Measurements from ENCODE around the gene MAOA.
"Not testable (repeated sequence)": the region's sequence is repeated elsewhere in the genome, so short reads cannot be mapped to it uniquely, and the experiment has no call there.

The MAOA gene

GRCh38 chrX:43656005-43656494, at the start of gene MAOA:
Gene MAOA, plus strand, starts transcription at chrX:43656299. Its CDS starts 43 bp downstream, at chrX:43656342.
- no peaks in the 10 kb centered on the region for H3K9me3 ChIP-seq (ENCODE audit: control insufficient read depth, insufficient read depth, low read length)
- no peak within 1 kb of the TSS for H3K9ac ChIP-seq (ENCODE audit: low read depth, low read length)
- H3K4me1 ChIP-seq (ENCODE audit: control insufficient read depth, insufficient read depth, low read length), result no peaks in the 10 kb centered on the region
- peak within 1 kb of the TSS; percentile 67 for H3K4me3 ChIP-seq (ENCODE audit: low read depth, low read length)
- H3K36me3 ChIP-seq (ENCODE audit: control insufficient read depth, insufficient read depth, low read length), result no peaks in the 10 kb centered on the region
- peaks cover 5% of the 10 kb centered on the region for H3K27me3 ChIP-seq (ENCODE audit: control insufficient read depth, insufficient read depth, low read length)

GRCh38 chrX:43612400-43612799, 43.7 kb upstream of the MAOA start:
- H3K27me3 ChIP-seq (ENCODE audit: control insufficient read depth, insufficient read depth, low read length), result no peaks in the 10 kb centered on the region
- no peaks in the 10 kb centered on the region for H3K4me1 ChIP-seq (ENCODE audit: control insufficient read depth, insufficient read depth, low read length)
- no peaks in the 10 kb centered on the region for H3K36me3 ChIP-seq (ENCODE audit: control insufficient read depth, insufficient read depth, low read length)
- H3K4me3 ChIP-seq (ENCODE audit: low read depth, low read length), result no peak overlapping the region
- no peak overlapping the region for H3K9ac ChIP-seq (ENCODE audit: low read depth, low read length)
- H3K9me3 ChIP-seq (ENCODE audit: control insufficient read depth, insufficient read depth, low read length), result no peaks in the 10 kb centered on the region

- H3K9me3 ChIP-seq (ENCODE audit: control insufficient read depth, insufficient read depth, low read length), result no peaks in the 10 kb centered on the region
- H3K4me1 ChIP-seq (ENCODE audit: control insufficient read depth, insufficient read depth, low read length), result peaks cover 8% of the 10 kb centered on the region
- H3K9ac ChIP-seq (ENCODE audit: low read depth, low read length), result no peak overlapping the region
- H3K4me3 ChIP-seq (ENCODE audit: low read depth, low read length), result no peak overlapping the region
- no peaks in the 10 kb centered on the region for H3K36me3 ChIP-seq (ENCODE audit: control insufficient read depth, insufficient read depth, low read length)
- no peaks in the 10 kb centered on the region for H3K27me3 ChIP-seq (ENCODE audit: control insufficient read depth, insufficient read depth, low read length)
These were observed 40.4 kb upstream of the MAOA start for GRCh38 chrX:43615660-43616059.

- H3K9ac ChIP-seq (ENCODE audit: low read depth, low read length), result no peak overlapping the region
- H3K27me3 ChIP-seq (ENCODE audit: control insufficient read depth, insufficient read depth, low read length), result no peaks in the 10 kb centered on the region
- no peaks in the 10 kb centered on the region for H3K9me3 ChIP-seq (ENCODE audit: control insufficient read depth, insufficient read depth, low read length)
- peaks cover 12% of the 10 kb centered on the region for H3K4me1 ChIP-seq (ENCODE audit: control insufficient read depth, insufficient read depth, low read length)
- H3K4me3 ChIP-seq (ENCODE audit: low read depth, low read length), result peak overlapping the region; percentile 18
- H3K36me3 ChIP-seq (ENCODE audit: control insufficient read depth, insufficient read depth, low read length), result no peaks in the 10 kb centered on the region
These were observed 37.5 kb upstream of the MAOA start for GRCh38 chrX:43618366-43619205.

GRCh38 chrX:43619861-43620260, 36.2 kb upstream of the MAOA start:
- H3K27me3 ChIP-seq (ENCODE audit: control insufficient read depth, insufficient read depth, low read length); H3K9ac ChIP-seq (ENCODE audit: low read depth, low read length); H3K4me3 ChIP-seq (ENCODE audit: low read depth, low read length); H3K9me3 ChIP-seq (ENCODE audit: control insufficient read depth, insufficient read depth, low read length); H3K36me3 ChIP-seq (ENCODE audit: control insufficient read depth, insufficient read depth, low read length): not testable (repeated sequence)
- peaks cover 12% of the 10 kb centered on the region for H3K4me1 ChIP-seq (ENCODE audit: control insufficient read depth, insufficient read depth, low read length)

GRCh38 chrX:43627147-43627546, 29.0 kb upstream of the MAOA start:
- H3K4me1 ChIP-seq (ENCODE audit: control insufficient read depth, insufficient read depth, low read length), result peaks cover 4% of the 10 kb centered on the region
- H3K27me3 ChIP-seq (ENCODE audit: control insufficient read depth, insufficient read depth, low read length), result peaks cover 3% of the 10 kb centered on the region
- H3K9ac ChIP-seq (ENCODE audit: low read depth, low read length), result no peak overlapping the region
- no peak overlapping the region for H3K4me3 ChIP-seq (ENCODE audit: low read depth, low read length)
- H3K9me3 ChIP-seq (ENCODE audit: control insufficient read depth, insufficient read depth, low read length), result no peaks in the 10 kb centered on the region
- no peaks in the 10 kb centered on the region for H3K36me3 ChIP-seq (ENCODE audit: control insufficient read depth, insufficient read depth, low read length)

GRCh38 chrX:43627669-43628068, 28.4 kb upstream of the MAOA start:
- no peaks in the 10 kb centered on the region for H3K36me3 ChIP-seq (ENCODE audit: control insufficient read depth, insufficient read depth, low read length)
- peaks cover 3% of the 10 kb centered on the region for H3K4me1 ChIP-seq (ENCODE audit: control insufficient read depth, insufficient read depth, low read length)
- H3K9me3 ChIP-seq (ENCODE audit: control insufficient read depth, insufficient read depth, low read length), result no peaks in the 10 kb centered on the region
- H3K9ac ChIP-seq (ENCODE audit: low read depth, low read length), result no peak overlapping the region
- H3K27me3 ChIP-seq (ENCODE audit: control insufficient read depth, insufficient read depth, low read length), result peaks cover 3% of the 10 kb centered on the region
- no peak overlapping the region for H3K4me3 ChIP-seq (ENCODE audit: low read depth, low read length)

- no peaks in the 10 kb centered on the region for H3K4me1 ChIP-seq (ENCODE audit: control insufficient read depth, insufficient read depth, low read length)
- H3K4me3 ChIP-seq (ENCODE audit: low read depth, low read length), result no peak overlapping the region
- no peaks in the 10 kb centered on the region for H3K36me3 ChIP-seq (ENCODE audit: control insufficient read depth, insufficient read depth, low read length)
- H3K9ac ChIP-seq (ENCODE audit: low read depth, low read length), result no peak overlapping the region
- H3K27me3 ChIP-seq (ENCODE audit: control insufficient read depth, insufficient read depth, low read length), result peaks cover 11% of the 10 kb centered on the region
- H3K9me3 ChIP-seq (ENCODE audit: control insufficient read depth, insufficient read depth, low read length), result no peaks in the 10 kb centered on the region
These were observed 26.9 kb upstream of the MAOA start for GRCh38 chrX:43629229-43629628.

- H3K4me1 ChIP-seq (ENCODE audit: control insufficient read depth, insufficient read depth, low read length), result no peaks in the 10 kb centered on the region
- peaks cover 20% of the 10 kb centered on the region for H3K27me3 ChIP-seq (ENCODE audit: control insufficient read depth, insufficient read depth, low read length)
- H3K9ac ChIP-seq (ENCODE audit: low read depth, low read length), result no peak overlapping the region
- no peaks in the 10 kb centered on the region for H3K36me3 ChIP-seq (ENCODE audit: control insufficient read depth, insufficient read depth, low read length)
- no peak overlapping the region for H3K4me3 ChIP-seq (ENCODE audit: low read depth, low read length)
- H3K9me3 ChIP-seq (ENCODE audit: control insufficient read depth, insufficient read depth, low read length), result peaks cover 8% of the 10 kb centered on the region
These were observed 24.3 kb upstream of the MAOA start for GRCh38 chrX:43631841-43632240.

- Histone ChIP-seq H3K27me3 (ENCODE audit: control insufficient read depth, insufficient read depth, low read length) (peaks cover 17% of the 10 kb centered on the region), H3K9ac (ENCODE audit: low read depth, low read length) (no peak overlapping the region), H3K4me3 (ENCODE audit: low read depth, low read length) (no peak overlapping the region), H3K9me3 (ENCODE audit: control insufficient read depth, insufficient read depth, low read length) (peaks cover 8% of the 10 kb centered on the region), H3K36me3 (ENCODE audit: control insufficient read depth, insufficient read depth, low read length) (no peaks in the 10 kb centered on the region), H3K4me1 (ENCODE audit: control insufficient read depth, insufficient read depth, low read length) (no peaks in the 10 kb centered on the region)
These were observed 23.0 kb upstream of the MAOA start for GRCh38 chrX:43633081-43633480.

GRCh38 chrX:43633757-43634156, 22.3 kb upstream of the MAOA start:
- peaks cover 17% of the 10 kb centered on the region for H3K27me3 ChIP-seq (ENCODE audit: control insufficient read depth, insufficient read depth, low read length)
- no peak overlapping the region for H3K4me3 ChIP-seq (ENCODE audit: low read depth, low read length)
- H3K9ac ChIP-seq (ENCODE audit: low read depth, low read length), result no peak overlapping the region
- no peaks in the 10 kb centered on the region for H3K4me1 ChIP-seq (ENCODE audit: control insufficient read depth, insufficient read depth, low read length)
- H3K9me3 ChIP-seq (ENCODE audit: control insufficient read depth, insufficient read depth, low read length), result peaks cover 8% of the 10 kb centered on the region
- H3K36me3 ChIP-seq (ENCODE audit: control insufficient read depth, insufficient read depth, low read length), result no peaks in the 10 kb centered on the region

GRCh38 chrX:43640482-43640881, 15.6 kb upstream of the MAOA start:
- H3K4me3 ChIP-seq (ENCODE audit: low read depth, low read length), result no peak overlapping the region
- H3K27me3 ChIP-seq (ENCODE audit: control insufficient read depth, insufficient read depth, low read length), result peaks cover 6% of the 10 kb centered on the region
- H3K9ac ChIP-seq (ENCODE audit: low read depth, low read length), result no peak overlapping the region
- H3K9me3 ChIP-seq (ENCODE audit: control insufficient read depth, insufficient read depth, low read length), result peaks cover 2% of the 10 kb centered on the region
- H3K36me3 ChIP-seq (ENCODE audit: control insufficient read depth, insufficient read depth, low read length), result no peaks in the 10 kb centered on the region
- H3K4me1 ChIP-seq (ENCODE audit: control insufficient read depth, insufficient read depth, low read length), result no peaks in the 10 kb centered on the region

Data from iPS-15b (cell line).